Fibroblast of peridontal ligament (primary cell): ENCODE results near the gene CNNM4.

Experiments
- DNase-seq: peaks from one replicate; pipeline ENCODE4 v3.0.0-alpha.2; 2010; ENCODE audit errors: extremely low read depth

CNNM4 gene

GRCh38 chr2:96760036-96760985 lies at the start of gene CNNM4:
CNNM4 (plus strand) TSS chr2:96760902; CDS start chr2:96761000, 98 bp downstream.
- DNase-seq, result peak; percentile 83

GRCh38 chr2:96710985-96711384 lies 49.7 kb upstream of the CNNM4 start:
- DNase-seq, result no peak

- peak; percentile 10 for DNase-seq
These were observed 45.0 kb upstream of the CNNM4 start for GRCh38 chr2:96715658-96716057.

GRCh38 chr2:96716388-96716787 lies 44.3 kb upstream of the CNNM4 start:
- no peak for DNase-seq

GRCh38 chr2:96726131-96726530 lies 34.6 kb upstream of the CNNM4 start:
- no peak for DNase-seq

GRCh38 chr2:96727431-96727830 lies 33.3 kb upstream of the CNNM4 start:
- DNase-seq, result peak; percentile 32

DNA sequence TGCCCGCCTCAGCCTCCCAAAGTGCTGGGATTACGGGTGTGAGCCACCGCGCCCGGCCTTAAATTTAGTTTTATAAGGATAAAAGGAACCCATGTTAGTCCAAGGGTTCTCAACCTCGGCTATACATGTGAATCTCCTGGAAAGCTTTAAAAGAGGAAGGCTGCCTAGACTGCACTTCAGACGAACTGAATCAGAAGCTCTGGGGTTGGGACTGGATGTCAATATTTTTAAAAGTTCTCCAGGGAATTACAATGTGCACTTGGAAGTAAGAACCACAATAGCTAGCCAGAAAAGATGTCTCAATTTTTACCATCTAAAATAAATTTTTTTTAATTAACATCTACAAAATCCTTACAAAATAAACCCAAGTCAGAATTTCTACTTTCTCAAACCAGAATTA lies 31.0 kb upstream of the CNNM4 start:
- peak; percentile 28 for DNase-seq

- peak; percentile 73 for DNase-seq
These were observed 30.5 kb upstream of the CNNM4 start for GRCh38 chr2:96730212-96730611.

GRCh38 chr2:96733931-96734330 lies 26.8 kb upstream of the CNNM4 start:
- DNase-seq, result no peak

- DNase-seq, result peak; percentile 73
These were observed 25.7 kb upstream of the CNNM4 start for GRCh38 chr2:96734880-96735583.

- no peak for DNase-seq
These were observed 23.5 kb upstream of the CNNM4 start for GRCh38 chr2:96737251-96737650.

DNA sequence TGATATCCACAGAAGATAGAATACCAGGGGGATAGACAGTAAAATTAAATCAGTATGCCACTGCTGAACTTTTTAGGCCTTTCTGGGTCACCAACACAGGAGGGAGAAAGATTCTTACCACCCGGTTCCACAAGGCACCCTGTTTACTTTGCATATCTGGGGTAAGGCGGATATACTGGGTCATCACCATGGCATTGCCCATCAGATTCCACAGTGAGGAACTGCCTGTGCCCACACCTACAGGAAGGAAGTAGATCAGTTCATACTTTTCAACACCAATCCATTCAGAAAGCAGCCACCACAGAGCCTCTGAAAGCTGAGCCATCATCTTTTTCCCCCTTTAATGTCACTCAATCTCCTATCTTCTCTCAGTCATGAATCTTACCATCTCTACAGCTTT lies 22.9 kb upstream of the CNNM4 start:
- no peak for DNase-seq

- no peak for DNase-seq
These were observed 21.5 kb upstream of the CNNM4 start for GRCh38 chr2:96739076-96739632.

GRCh38 chr2:96739633-96740428 lies 20.9 kb upstream of the CNNM4 start, which contains the start of gene LMAN2L:
LMAN2L (minus strand) TSS chr2:96740064; CDS start chr2:96740040, 24 bp downstream.
- peak; percentile 95 for DNase-seq

DNA sequence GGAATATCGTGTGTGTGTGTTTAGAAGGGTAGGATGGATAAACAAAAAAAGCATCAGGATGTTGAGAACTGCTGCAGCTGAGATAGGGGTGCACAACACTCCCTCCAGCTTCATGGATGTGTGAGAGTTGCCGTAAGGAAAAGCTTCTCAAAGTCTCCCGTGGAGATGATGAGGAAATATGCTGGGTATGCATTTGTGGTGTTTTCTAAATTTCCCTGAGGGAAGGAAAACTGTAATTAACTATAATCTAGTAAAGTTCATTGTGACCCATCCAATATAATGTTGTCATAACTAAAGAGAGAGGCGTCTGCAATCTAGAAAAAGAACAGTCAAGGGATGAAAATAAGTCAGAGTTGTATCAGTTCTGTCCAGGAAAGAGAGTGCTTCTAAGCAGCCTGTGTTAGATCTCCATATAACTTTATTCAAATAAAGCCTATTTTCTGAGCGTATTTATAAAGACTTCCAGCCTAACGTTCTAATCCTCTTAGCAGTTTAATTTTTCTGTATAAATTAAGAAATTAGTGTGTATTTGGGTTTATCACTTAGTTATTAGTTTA lies 13.6 kb upstream of the CNNM4 start:
- DNase-seq, result peak; percentile 56

DNA sequence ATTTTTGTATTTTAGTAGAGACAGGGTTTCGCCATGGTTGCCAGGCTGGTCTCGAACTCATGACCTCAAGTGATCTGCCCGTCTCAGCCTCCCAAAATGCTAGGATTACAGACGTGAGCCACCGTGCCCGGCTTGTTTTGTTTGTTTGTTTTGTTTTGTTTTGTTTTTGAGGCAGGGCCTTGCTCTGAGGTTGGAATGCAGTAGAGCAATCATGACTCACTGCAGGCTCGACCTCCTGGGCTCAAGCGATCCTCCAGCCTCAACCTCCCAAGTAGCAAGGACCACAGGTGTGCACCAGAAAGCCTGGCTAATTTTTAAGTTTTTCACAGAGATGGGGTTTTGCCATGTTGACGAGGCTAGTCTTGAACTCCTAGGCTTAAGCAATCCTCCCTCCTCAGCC lies 8.9 kb upstream of the CNNM4 start:
- no peak for DNase-seq

- no peak for DNase-seq
These were observed 6.9 kb upstream of the CNNM4 start for GRCh38 chr2:96753661-96754282.

- no peak for DNase-seq
These were observed 6.4 kb upstream of the CNNM4 start for GRCh38 chr2:96754317-96754716.

DNA sequence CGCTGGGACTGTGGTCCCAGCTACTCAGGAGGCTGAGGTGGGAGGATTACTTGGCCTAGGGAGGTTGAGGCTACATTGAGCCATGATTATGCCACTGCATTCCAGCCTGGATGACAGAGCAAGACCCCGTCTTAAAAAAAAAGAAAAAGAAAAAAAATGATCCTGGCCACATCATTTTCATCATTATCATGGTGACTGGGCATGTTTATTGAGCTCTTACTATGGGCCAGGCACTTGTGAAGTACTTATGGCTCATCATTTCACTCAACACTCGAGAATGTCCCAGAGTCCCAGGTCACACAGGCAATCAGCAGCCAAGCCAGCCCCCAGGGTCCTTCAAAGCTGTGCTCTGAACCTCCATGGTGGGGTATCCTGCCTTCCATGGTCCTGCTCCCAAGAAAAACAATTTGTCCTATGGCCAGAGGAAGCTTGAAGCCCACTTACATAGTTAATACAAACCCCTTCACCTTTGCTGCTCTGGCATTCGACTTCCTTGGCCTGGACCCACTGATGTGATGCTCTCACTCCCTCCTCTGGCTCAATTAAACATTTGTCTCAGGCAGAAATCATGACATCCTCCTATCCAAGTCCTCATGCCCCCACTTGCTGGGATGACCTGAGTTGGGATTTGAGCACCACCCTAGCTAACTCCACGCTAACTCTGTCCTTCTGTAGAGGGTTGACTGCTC lies 3.8 kb upstream of the CNNM4 start:
- DNase-seq, result no peak

DNA sequence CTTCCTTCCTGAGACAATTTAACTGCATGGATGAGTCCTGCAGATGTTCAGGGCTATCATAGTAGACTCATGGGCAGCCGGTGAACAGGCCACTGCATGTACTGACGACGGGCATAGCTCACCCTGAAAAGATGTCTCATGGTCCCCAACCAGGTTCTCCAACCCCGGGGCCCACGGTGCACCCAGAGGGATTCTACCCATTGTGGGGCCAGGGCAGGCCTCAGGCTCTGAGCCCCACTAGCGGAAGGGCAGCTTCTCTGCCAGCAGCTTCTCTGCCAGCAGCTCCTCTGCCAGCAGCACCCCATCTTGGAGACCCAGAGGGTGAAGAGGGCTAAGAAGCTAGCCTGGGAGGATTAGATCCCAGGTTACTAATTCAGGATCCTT lies 3.2 kb upstream of the CNNM4 start:
- DNase-seq, result no peak
